ENCODE results near the gene LYZL1.

LYZL1 gene

DNA sequence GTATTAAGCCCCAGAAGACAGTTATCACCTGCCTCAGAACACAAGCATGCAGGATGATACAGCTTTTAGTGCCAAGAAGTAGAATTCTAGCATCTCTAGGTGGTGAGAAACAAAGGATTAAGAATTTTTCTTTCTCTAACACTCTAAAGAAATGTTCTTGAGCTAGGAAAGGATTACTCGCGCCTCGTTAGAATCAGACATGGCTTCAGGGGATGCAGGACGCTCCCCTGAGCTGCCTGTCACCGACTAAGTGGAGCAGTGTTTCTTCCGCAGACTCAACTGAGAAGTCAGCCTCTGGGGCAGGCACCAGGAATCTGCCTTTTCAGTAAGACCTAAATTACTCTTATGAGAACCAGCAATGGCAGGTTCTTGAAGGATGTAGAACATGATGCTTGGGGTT, at the start of gene LYZL1:
Gene LYZL1, plus strand, starts transcription at position 165 of the 400 bp plus-strand sequence. CDS start 2,798 bp downstream, outside the sequence.
- peak; percentile 52 for DNase-seq (ENCODE audit: low read depth, low spot score)

DNA sequence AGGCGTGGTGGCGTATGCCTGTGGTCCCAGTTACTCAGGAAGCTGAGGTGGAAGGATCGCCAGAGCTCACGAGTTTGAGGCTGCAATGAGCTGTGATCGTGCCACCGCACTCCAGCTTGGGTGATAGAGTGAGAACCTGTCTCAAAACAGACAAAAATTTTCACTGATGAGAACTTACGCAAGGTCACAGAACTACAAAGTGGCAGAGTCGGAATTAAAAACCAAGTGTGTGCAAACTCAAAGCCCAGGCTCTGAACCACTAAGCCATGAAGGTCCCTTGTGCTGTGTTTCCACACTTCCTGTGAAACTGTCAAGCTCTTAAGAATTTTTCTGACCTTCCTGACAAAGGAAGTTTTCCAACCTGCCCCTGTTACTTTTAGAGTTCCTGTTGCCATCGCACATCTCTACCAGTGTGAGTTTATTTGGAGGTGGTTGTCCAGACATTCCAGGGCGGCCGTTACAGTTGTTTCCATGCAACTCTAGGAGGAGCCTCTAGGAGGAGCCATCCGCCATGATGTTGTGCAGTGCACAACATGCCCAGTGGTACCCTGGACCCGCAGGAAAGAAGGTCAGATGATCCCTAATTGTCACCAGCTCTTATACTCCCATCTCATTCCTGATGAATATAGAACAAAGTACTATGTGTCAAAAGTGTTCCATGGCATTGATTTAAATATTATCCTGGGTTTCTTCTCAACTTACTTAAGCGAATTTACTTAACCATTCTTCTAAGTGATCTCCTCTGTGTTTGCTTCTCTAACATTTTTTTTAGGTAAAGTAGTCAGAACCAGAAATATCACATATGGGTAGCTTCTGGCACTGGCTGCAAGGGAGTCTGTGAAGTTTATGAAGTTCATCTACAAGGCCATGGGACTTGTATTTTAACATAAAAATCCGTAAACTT, 49.0 kb upstream of the LYZL1 start:
- peak; percentile 83 for DNase-seq (ENCODE audit: low read depth, low spot score)

DNA sequence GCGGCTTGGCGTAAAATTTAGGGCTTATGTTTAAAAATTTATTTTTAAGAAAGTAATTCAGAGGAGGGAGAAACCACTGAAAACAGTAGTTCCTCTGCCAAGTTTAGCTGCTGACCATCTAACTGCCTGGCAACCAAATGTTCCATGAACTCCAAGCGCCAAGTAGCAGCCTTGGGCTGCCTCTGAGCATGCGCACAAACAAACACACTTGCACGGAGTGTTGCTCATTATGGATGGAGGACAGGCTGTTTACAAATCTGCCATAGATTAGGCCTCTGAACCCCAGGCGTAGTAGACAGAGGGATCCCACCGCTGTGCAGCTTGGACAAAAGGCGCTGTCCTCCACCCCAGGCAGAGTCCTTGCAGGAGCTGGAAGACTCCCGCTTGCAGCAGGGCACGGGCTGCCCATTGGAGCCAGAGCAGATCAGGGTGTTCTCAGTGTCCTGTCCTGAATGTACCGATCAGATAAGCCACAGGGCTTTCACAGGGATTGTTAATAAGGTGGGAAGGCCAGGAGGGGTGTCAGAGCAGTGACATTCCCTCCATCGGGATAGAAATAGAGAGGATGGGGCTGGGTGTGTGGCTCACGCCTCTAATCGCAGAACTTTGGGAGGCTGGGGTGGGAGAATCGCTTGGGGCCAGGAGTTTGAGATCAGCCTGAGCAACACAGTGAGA, 47.7 kb upstream of the LYZL1 start:
- peak; percentile 43 for DNase-seq (ENCODE audit: low read depth, low spot score)

DNA sequence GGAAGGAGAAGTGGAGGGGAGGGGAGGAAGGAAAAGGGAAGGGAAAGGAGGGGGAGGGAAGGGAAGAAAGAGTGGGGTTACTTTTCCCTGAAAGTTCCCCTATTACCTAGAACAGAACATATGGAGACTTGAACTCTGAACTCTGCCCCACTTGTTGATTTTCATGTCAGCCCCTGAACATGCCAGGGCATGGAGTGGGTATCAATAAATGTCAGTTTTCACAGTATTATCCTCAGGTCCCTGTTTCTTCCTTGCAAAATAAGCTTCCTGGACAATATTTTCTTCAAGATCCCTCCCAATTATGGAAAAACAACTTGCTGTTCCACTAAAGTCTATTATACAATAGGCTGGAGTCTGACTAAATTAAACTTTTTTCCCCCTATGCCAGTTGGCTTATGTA, 46.9 kb upstream of the LYZL1 start:
- no peak for DNase-seq (ENCODE audit: low read depth, low spot score)

DNA sequence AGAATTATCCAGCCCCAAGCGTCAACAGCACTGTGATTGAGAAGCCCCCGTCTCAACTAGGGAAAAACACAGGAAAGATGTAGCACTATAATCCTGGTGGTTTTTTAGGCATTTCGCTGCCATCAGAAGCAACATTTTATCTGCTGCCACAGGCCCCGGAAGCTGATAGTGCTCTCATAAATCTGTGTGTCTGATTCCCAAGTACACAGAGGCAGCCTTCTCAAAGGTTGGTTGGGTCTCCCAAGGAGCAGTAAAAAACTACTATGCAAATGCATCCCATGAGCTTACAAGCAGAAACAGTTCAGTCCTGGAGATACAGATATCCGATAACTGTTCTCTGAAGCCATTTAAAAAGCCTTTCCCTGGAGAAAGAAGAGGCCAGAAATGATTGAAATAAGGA, 45.8 kb upstream of the LYZL1 start:
- DNase-seq (ENCODE audit: low read depth, low spot score): no peak

DNA sequence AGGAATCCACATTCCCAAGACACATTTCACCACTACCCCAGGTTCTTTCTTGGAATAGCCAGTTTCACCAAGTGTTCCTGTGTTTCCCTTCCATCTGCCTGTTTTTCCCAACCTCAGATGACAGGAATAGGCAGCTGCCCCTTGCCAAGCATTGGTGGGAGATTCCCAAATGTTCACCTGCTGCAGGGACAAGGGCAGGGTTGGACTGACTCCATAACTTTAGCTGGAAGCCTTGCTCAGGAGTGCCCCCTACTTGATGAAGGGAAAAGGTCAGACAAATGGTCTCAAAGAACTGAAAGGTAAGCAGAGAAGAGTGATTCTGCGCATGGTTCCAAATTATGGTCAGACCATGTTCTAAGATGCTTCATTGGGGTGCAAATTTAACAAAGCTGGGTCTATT, 45.1 kb upstream of the LYZL1 start:
- DNase-seq (ENCODE audit: low read depth, low spot score): peak; percentile 55

DNA sequence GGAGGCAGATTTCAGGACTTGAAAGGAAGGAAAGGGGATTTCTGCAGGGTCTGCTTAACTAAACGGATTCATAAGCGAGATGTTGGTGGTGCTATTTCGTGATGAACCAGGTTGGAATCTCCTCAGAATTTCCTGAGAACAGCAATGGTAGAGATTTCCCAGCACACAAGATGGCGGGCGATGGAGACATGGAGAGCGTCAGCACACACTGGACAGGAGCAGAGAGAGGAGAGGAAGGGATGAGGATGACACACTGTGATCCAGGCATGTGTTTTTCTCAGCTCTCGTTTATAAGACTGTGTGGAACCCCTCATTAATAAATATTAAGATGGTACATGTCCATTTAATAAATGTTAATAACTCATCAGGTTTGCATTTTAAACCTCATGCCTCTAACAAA, 43.9 kb upstream of the LYZL1 start:
- DNase-seq (ENCODE audit: low read depth, low spot score): no peak

DNA sequence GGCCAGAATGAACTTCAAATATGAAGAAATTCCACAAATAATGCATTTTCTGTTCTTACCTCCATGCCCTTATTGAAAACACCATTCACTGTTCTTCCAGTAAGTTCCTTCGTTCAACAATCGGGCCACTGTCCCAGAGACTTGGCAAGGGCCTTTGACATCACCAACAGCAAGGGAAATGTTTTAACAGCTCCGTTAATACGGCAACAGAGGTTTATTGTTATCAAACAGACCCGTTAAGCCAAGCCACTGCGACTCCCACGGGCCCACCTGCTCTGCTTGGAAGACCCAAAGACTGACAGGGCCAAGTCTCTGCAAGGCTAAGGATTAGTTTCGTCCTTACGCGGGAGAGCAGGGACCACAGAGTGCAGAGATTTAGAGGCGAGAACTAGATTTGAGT, 43.4 kb upstream of the LYZL1 start:
- no peak for DNase-seq (ENCODE audit: low read depth, low spot score)

DNA sequence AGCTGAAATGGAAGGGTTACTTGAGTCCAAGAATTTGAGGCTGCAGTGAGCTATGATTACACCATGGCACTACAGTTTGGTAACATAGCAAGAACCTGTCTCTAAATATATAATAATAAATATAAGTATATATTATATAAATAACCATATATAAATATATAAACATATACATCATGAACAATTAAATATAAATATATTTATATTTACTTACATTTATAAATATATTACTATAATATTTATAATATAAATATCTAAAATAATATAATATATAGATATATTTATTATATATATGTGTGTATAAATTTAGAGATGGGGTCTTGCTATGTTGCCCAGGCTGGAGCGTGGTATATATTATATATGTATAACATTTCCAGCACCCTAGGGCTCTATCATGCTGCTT, 42.4 kb upstream of the LYZL1 start:
- DNase-seq (ENCODE audit: low read depth, low spot score): no peak

DNA sequence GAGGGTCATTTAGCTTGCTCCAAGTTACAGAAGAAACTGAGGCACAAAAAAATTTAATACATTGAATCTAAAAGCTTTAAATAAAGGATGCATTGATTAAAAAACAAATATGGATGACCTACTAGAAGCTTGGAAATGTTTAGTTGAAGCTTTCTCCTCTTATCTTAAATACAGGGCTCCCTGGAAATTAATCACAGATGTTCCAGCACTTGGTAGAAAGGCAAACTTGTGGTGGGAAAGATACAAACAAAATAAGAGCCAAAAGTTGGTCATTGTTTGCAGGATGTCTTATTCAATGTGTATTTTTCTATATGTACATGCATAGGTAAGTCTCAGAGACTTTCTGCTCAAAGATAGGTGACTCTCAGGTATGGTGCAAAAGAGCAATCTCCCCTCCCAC, 40.7 kb upstream of the LYZL1 start:
- DNase-seq (ENCODE audit: low read depth, low spot score): no peak

DNA sequence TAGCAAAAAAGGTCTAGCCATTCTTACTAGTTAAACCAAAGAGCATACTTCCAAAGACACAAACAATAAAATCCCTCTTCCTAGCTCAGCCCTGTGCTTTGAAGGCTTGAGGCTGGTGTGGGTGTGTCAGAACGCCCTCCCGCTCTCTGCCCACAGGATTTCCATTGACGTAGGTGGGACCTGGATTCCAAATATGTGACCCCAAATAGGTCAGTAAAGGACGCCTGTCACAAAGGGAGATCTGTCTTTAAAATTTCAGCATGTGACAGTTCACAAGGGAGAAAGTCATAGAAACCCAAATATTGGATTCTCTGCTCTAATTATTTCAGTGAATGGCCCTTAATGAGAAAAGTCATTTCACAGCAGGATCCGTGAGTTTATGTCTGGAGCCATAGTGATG, 39.9 kb upstream of the LYZL1 start:
- DNase-seq (ENCODE audit: low read depth, low spot score): no peak

DNA sequence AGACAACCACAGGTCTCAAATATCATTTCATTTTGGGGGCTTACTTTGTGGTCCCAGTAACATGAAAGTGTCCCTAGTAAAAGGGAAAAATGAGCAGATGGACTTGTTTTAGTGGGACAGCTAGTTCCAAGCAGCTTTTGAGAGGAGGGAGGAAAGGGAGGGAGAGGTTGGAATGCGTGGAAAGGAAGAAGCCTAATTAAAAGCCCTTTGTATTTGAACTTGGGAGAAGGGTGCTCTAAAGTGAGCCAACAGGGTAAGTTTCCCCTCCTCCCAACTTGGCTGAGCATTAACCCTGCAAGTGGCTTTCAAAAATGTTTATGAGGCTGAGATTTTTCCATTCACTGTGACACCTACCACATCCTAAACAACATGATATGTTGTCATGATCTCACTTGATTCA, 38.8 kb upstream of the LYZL1 start:
- DNase-seq (ENCODE audit: low read depth, low spot score): no peak

DNA sequence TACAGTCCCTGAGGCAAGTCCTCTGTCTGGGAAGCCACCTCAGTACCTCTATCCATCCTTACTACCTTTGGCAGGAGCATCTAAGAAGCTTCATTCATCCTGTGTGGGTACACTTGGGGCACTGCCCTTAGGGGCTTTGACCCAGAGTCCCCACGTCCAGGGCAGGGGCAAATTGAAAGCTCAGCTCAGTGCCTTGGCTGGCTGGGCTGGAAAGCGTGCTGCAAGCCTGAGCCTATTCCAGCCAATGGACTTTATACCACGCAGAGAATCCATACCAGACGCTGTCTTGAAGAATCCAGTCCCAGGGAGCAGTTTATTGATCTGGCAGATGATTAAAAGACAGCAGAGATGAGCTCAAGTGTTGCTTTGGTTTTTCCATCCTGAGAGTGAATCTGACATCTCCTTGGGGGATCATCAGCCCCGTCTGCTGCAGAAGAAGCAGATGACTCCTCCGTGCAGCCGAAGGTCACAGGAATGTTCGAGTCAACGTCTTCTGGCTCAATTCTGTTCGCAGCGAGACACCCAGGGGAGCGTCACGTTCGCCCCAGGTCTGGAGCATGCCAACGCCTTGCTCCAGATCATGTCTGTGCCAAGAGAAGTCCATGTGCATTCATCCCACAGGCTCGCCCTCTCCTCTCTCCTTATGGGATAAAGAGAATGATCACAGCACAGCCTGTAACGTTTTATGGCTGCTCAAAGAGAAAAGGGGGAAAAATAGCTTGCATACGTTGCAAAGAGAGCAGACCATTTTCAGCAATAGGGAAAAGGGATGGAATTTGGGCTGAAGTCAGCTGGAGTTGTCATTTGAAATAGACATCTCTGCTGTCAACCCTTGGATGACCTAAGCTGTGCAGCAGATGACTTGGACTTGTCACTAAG, 35.8 kb upstream of the LYZL1 start:
- DNase-seq (ENCODE audit: low read depth, low spot score): no peak

DNA sequence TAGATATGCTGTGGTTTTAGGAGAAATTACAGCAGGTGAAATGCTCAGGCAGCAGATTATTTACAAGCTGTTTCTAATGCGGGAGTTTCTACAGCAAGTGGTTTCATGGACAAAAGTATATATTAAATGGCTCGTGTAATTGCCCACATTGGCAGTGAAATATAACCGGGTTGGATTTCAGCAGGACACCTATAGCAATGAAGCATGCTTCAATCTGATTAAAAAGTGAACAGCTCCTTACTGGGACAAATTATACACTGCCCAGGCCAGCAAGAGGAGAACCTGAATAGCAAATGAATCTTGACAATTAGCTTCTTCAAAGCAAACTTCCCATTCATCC, 35.2 kb upstream of the LYZL1 start:
- DNase-seq (ENCODE audit: low read depth, low spot score): no peak

DNA sequence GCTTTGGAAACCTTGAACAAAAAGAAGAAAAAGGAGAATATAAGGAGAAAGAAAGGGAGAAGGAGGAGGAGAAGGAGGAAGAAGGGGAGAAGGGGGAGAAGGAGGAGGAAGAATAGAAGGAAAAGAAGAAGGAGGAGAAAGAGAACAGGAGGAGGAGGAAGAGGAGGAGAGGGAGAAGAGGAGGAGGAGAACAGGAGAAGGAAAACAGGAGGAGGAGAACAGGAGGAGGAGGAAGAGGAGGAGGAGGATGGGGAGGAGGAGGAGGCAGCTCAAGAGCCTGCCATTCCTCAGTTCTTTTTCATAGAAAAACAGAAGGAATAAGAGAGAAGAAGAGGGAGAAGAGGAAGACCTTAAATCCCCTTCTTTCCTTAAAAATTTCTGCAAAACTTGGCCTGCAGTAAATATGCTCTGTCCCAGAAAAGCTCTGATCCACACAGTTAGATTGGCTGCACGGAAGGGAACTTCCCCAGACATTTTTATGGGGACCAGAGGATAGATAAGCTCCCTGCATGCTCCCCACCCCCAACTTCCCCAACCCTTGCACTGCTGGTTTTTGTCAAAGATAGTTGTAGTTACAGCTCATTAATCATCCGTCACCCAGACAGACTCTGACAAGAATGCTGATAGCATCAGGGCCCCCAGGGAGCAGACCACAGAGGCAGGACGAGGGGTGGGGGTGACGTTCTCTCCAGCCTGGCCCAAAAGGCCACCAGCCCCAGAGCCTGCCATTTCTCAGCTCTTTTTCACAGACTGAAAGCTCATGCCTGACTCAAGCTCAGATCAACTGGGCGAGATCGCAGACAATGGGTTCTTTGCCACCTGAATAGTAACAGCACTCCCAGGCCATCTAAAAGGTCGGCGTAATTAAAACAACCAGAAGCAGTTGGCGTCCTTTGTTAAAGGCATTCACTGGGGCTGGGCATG, 34.5 kb upstream of the LYZL1 start:
- peak; percentile 98 for DNase-seq (ENCODE audit: low read depth, low spot score)

DNA sequence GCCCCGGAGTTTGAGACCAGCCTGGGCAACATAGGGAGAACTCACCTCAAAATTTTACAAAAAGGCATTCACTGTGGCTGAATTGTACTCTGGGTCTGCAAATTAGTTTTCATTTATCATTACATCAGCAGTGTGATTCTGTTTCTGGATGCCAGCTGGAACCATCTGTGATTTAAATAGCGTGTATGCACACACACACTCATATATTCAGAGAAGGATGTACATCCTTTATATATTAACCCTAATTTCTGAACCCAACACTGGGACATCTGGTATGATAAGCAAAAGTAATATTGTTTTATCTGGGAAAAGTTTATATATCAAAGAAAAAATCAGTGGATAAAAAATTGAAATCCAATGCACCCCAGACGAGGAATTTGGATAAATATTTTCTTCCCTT, 33.8 kb upstream of the LYZL1 start:
- no peak for DNase-seq (ENCODE audit: low read depth, low spot score)

DNA sequence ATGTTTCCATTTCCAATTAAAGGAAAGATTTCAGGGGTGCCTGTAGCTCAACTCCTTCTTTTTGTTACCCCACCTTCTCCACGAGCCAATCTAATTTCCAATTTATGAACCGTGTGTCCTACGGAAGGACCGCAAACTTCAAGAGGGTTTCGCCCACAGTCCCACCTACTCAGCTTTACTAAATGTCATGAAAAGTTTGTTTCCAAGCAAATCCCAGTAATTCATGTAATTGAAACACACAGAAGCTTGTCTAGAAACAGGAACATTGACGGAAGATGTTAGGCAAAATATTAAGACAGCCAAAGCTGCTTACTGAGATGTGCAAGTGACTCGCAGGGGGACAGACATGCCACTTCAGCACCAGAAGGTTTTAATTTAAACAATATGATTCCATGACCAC, 32.9 kb upstream of the LYZL1 start:
- no peak for DNase-seq (ENCODE audit: low read depth, low spot score)

DNA sequence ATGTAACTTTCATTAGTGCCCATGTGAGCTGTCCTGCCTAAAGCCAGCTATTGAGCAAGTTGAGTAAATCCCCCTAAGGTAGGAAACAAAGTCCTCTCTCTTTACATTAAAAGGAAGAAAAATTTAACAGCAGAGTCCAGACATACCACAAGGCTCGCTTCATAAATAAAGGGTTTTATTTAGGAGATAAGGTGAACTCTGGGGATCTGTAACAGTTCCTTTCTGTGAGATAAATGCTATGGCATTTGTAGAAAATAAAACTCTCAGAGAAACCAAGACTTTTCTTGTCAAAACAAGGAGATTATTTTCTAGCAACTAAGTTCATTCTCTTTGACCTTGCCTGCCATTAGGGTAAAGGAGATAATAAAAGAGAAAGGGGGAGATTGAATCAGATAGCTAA, 32.3 kb upstream of the LYZL1 start:
- no peak for DNase-seq (ENCODE audit: low read depth, low spot score)

DNA sequence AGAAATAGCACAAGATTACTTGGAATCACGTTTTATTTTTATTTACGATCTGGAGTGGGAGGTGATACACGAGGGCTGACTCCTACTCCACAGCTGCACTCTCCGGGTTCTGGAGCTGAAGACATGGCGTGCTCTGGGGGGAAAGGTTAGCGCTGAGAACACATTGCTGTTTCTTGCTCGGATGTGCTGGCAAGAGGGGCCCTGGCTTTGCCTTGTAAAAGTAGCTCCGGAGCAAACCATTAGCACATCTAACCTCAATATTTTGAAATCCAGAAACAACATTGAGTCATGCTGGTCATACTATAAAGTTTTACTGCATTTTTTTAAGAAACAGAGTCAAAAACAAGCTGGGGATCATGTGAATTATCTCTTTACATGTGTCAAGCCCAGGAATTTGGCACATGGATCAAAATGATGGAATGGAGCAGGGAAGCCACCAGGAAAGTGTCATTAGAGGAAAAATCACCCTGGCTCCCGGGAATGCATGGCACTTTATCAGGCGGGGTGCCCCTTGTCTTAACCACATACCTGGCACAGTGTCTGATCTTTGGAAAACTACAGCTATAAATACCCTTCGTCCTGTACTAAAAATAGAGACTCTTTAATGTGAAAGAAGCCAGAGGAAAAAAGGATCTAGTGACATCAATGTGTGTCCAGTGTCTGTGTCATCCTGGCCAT, 31.6 kb upstream of the LYZL1 start:
- peak; percentile 56 for DNase-seq (ENCODE audit: low read depth, low spot score)

DNA sequence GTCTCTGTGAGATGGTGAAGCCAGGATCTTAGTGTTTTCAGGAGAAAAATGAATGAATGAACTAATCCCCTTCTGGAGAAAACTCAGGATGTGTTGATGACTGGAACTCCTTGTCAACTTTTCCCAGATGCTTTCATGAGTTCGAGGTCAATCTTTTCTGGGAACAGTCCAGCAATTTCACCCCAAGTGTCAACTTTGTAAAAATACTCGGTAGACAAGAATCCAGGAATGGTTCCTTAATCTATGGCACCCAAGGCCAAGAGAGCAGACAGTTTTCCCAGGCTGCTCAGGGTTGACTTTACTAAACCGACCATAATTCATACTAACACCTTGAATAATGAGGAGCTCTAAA, 31.1 kb upstream of the LYZL1 start:
- no peak for DNase-seq (ENCODE audit: low read depth, low spot score)

DNA sequence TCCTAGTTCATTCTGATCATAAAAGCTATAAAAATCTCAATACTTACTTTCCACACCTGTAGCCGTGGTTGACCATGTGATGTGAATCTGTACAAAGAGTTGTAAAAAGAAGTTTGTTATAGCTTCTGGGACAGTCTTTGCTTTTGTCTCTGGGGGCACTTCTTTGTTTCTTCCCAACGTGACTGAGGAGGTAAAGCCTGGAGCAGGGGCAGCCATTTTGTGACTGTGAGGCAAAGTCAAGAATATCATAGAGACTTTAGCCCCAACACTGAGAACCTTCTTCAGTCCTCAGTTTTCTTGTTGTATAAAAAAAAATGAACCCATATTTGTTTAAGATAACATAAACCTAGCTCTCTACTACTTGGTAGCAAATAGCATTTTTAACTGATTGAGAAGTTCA, 29.4 kb upstream of the LYZL1 start:
- DNase-seq (ENCODE audit: low read depth, low spot score): no peak

All from ELF-1 (cell line).